GM21528 (cell line): Measurements from ENCODE around the gene NUMA1.
A peak's percentile ranks its signal among the peaks of the same experiment; 100 is the strongest.

Experiments used
- ATAC-seq: cut with Tn5 transposase; IDR thresholded peaks from one replicate; pipeline ENCODE4 v1.9.1; 2021; ENCODE audit warnings: mild to moderate bottlenecking, moderate library complexity; ENCODE audit not compliant: unreplicated experiment, low FRiP score

The NUMA1 gene

GRCh38 chr11:72102946-72103753, 22.8 kb upstream of the NUMA1 start, which contains the start of gene LAMTOR1:
Gene LAMTOR1 (minus strand): TSS chr11:72103297. CDS start chr11:72103224, 73 bp downstream.
- peak; percentile 78 for ATAC-seq

DNA sequence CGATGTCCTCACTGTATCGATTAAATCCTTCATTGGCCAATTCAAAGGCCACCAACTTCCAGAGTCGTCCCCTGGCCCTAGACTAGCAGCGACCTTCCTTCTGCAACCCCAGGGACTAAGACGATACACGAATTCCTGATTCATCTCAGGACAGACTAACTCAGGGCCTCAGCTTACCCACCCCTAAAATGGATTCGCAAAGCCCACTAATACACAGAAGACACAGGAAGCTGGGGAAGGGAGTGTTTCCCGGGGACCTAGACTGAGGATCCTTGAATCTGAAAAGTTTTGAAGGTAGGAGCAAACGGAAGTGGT, 22.2 kb upstream of the NUMA1 start:
- no peak for ATAC-seq

DNA sequence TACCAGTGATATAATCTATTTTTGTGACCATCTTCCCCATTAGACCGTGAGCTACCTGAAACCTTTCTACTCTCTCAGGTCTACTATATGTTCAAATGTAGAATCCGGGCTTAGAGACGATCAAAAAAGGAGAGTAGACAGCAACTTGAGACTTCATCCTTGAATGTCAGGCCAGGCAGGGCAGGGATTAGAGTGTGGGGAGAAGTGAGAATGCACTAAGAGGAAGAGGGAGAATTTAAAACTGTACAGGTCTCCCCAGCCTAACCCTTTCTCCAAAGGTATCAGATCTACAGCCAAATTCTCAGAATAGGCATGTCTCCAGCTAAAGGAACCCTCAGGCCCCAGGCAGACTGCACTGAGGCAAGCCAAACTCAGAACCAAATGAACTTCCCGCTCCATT, 21.8 kb upstream of the NUMA1 start:
- no peak for ATAC-seq

DNA sequence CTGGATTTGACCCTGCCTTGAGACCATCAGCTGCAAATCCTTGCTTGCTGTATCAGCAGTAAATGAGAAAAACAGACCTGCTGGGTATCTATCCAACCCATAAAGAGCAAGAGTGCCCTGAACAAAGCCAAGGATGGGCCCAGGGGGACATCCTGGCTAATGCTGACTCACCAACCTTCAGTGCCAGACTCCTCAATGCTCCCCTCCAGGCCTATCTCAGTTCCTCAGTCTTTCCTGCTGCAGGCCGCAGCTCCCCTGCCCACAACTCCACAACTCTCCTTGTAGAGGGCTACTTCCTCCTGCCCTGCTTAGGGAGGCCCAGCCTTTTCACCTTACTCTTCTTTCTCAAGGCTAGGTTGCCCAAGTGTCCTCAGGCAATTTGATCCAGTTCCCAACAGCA, 20.1 kb upstream of the NUMA1 start:
- ATAC-seq = no peak

DNA sequence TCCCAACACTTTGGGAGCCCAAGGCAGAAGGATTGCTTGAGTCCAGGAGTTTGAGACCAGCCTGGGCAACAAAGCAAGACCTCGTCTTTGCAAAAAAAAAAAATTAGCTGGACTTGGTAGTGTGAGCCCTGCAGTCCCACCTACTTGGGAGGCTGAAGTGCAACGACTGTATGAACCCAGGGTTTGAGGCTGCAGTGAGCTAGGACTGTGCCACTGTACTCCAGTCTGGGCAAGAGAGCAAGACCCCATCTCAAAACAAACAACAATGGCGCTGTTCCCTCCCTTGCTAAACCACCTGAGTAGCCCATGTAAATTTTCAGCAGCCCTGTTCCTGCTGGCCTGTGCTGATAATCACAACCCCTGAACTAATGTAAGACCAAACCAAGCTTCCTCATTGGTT, 19.7 kb upstream of the NUMA1 start:
- ATAC-seq = no peak

DNA sequence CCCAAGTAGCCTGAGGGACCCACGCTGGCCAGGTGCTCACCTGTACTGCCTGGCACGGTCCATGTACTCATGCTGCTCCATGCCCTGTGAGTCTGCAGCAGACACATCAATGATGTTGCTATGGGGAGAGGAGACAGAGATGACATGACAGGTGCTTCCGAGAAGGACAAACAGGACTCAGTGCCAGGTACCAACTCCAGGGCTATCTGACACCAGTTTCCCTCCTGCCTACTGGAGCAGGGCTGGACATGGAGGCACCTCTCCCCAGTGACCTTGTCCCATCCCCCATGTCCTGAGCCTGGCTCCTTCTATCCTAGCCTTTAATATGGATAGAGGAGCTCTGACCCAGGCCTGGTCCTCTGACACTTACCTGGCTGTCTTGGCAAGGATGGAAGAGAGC, 18.4 kb upstream of the NUMA1 start:
- ATAC-seq = no peak

- no peak for ATAC-seq
Measured at GRCh38 chr11:72091292-72091691, 10.9 kb upstream of the NUMA1 start.

GRCh38 chr11:72088076-72088808, 7.9 kb upstream of the NUMA1 start:
- no peak for ATAC-seq

DNA sequence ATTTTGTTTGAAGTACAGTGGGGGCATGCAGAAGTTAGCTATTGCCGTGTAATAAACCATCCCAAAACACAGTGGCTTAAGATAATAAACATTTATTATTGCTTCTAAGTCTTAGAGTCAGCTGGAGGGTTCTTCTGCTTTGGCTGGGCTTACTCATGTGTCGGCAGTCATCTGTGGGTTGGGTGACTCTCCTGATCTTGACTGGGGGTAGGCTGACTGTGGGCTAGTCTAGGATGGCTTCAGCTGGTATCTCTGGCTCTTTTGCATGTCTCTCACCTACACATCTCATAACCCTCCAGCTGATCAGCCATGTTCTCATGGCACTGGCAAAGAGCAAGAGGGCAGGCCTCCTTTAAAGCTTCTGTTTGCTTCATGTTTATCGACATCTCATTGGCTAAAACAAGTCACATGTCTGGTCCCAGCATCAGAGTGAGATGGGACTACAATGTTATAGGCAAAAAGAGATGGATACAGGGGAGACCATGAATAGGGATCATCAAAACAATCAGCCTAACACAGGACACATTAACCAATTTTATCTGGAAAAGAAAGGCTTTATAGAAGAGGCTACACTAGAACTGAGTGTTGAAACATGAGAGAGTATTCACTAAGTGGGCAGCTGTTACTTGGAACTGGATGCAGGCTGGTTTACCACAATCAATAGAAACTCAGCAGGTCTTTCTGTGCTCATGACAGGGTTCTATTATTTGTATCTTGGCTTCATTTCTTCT, 5.4 kb upstream of the NUMA1 start:
- ATAC-seq = no peak

DNA sequence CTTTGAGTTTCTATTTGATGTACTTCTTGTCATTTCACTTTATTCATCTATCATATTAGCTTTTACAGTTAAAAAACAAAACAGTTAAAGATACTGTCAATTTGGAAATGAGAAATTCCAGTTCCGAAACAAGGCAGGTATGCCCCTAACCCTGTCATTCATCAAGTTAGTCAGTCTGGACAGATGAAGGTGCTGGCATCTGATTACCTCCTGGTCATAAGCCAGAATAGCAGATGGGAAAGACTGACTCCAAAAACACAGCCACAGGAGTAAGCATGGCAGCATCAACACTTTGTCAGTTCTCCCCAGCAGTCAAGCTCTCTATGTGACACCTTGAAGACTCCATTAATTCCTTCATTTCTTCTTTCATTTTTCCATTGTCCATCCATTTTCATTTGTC, 4.6 kb upstream of the NUMA1 start:
- ATAC-seq = no peak

DNA sequence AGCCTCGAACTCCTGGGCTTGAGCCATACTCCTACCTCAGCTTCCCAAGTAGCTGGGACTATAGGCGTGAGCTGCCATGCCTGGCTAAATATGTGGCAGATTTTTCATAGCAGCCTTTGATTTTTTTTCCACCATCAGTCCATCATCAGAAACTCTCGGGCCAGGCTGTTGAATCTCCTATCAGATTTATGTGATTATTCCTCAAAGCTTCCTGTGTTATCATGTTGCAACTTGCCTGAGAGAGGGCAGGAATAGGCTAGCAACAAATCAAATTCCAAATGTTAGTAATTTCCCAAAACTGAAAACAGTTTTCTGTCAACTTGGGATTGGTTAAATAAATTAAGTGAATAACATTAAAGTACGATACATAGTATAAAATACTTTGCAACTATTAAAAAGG, 3.7 kb upstream of the NUMA1 start:
- no peak for ATAC-seq

DNA sequence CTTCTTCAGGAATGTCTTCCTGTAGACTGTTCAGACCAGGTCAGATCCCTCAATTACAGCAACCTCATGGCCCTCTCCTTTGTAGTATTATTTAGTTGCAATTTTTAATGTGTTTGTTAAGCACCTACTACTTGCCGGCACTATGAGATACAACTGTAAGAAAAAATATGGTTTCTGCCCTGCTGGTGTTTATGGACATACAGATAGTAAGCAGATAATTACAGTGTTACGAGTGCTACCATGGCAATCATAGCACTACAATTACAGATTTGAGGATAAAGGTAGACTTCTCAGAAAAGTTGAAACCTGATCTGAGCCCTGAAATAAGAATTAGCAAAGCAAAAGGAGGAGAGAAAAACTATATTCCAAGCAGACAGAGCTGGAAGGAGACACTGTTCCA, 3.1 kb upstream of the NUMA1 start:
- no peak for ATAC-seq

DNA sequence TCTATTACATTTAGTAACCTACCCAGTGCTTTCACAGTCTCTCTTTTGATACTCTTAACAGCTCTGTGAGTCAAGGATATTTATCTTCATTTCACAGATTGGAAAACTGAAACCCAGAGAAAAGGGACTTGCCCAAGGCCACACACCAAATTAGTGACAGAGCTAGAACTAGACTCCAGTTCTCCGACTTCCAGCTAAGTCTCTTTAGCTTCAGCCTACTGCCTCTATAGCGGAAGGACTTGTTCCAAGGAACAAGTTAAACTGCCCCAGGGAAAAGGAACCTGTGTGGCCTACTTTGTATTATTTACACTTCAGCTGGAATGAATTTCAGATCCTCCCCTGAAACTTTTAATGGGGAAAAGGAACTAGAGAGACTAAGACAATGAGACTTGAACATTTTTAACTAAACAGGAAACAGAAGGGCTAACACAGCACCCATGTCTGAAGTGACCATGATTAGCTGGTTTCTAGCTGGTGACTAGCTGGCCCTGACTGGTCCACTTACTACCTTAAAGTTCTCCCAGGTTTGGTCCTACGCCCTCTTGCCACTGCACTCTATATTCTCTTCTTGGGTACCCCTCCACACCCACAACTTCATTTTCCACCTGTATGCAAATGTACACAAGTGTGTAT, 1.6 kb upstream of the NUMA1 start:
- no peak for ATAC-seq

- no peak for ATAC-seq
Measured at GRCh38 chr11:72081184-72081644, 872 bp upstream of the NUMA1 start.

- no peak for ATAC-seq
Measured at GRCh38 chr11:72079819-72080325, 470 bp downstream of the NUMA1 start.

DNA sequence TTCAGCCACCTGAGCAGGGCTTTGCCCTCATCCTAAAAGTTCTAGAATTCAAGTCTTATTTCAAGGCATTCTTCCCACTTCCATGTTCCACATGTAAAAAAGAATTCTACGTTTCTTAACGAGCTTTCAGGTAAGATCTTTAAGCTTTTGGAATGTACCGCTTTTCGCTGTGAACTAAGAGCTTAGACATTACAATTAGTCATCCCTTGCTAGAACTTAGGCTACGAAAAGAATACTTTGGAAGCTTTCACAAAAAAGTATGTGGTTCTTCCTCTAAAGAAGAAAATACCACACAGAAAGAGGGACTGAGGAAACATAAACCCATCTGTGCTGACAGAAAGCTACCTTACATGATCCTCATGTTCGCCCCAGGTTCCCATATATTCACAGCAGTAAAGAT, 1.9 kb downstream of the NUMA1 start:
- ATAC-seq = no peak

DNA sequence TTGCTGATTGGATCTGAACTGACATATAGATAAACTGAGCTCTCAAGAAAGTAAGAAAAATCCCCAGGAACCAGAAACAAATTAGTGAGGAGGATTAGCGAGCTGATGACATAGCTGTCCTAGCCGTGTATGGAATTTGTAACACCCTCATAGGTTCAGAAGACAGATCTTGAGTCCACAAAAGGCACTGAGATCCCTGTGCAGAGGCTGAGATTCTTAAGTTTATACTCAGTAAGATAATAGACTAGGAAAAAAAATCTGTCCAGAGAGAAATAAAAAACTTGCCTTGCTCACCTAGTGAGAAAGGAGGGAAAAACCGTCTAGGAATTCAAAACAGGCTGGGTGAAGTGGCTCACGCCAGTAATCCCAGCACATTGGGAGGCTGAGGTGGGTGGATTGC, 4.6 kb downstream of the NUMA1 start:
- no peak for ATAC-seq

DNA sequence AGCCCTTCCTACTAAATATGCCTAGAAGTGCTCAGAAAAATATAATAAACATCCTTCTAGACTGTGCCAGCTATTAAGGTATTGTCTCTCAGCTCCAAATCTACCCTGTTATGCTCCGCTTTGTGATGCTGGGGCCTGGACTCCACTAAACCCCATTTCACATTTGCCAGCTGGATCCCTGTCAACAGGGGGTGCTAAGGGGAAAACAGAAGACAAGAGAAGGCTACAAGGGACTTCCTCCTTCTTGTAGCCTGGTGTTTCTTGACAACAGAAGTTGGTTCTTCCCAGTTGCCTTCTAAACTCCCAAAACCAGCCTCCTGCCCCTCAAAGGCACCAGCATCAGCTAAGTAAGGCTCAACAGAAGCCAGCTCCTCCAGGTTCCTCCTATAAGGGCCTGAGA, 5.2 kb downstream of the NUMA1 start:
- no peak for ATAC-seq

GRCh38 chr11:72072348-72072747, 8.0 kb downstream of the NUMA1 start:
- no peak for ATAC-seq

DNA sequence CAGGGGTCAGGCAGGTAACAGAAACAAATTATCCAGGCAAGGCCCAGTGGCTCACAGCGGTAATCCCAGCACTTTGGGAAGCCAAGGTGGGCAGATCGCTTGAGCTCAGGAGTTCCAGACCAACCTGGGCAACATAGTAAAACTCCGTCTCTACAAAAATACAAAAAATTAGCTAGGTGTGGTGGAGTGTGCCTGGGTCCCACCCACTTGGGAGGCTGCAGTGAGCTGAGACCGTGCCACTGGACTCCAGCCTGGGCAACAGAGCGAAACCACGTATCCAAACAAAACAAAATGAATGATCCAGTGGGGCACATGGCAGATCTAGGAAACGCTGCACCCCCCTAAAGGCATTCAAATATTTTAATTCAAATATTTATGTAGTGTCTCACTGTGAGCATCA, 9.9 kb downstream of the NUMA1 start:
- ATAC-seq = no peak

GRCh38 chr11:72069787-72070251, 10.5 kb downstream of the NUMA1 start:
- ATAC-seq = no peak
